Stimulated activated CD8-positive, alpha-beta memory T cell treated with anti-CD3 and anti-CD28 coated beads, Interleukin-15, amount 100 ng/mL, for 4 hours (primary cell): Measurements from ENCODE around the gene UNC5A.

Experiments
- DNase-seq, 2 donors: peaks; one replicate each; pipeline ENCODE4 v3.0.0-alpha.2; 2020; ENCODE audit warnings: low read depth in 2 of 2

Gene UNC5A

GRCh38 chr5:176781638-176782570 is 28.5 kb upstream of the UNC5A start:
- no peak for DNase-seq

DNA sequence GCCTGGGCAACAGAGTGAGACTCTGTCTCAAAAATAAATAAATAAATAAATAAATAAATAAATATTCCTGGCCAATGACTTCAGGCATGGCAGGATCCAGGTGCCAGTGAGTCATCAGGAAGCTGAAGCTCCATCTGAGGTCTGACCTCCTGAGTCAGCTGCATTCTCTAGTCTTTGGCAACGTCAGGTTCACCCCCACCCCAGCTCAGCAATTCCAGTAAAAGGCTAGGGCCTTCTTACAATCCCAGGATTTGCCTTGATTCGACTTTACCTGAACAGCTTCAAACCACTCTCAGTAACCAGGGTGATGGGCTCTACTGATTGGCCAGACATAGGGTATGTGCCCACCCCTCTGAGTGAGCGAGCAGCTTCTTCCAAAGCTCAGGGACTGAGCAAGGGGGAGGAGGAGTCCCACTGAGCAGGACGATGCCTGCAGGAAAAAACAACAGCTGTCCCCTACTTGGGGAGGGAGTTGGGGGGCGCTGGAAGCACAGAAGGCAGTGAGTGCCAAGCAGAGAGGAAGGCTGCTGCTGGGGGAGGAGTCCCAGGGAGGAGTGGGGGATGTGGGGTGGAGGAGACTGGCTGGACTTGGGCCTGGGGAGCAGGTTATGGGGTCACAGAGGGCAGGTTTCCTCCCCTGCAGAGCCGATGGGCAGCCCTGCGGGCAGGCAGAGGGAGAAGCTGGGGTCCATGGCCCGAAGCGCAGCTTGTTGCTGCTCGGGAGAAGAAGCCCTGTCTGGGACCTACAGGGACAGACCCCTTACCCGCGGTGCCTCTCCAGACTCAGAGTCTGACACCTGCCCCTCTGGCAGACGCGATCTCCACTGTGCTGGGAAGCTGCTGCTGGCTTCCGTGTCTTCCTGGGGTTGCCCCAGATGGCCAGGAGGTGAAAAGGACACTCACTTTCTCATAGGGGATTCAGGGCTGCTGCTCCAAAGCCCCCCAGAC is 25.9 kb upstream of the UNC5A start:
- DNase-seq = no peak

GRCh38 chr5:176785184-176786145 is 24.9 kb upstream of the UNC5A start:
- DNase-seq = no peak

DNA sequence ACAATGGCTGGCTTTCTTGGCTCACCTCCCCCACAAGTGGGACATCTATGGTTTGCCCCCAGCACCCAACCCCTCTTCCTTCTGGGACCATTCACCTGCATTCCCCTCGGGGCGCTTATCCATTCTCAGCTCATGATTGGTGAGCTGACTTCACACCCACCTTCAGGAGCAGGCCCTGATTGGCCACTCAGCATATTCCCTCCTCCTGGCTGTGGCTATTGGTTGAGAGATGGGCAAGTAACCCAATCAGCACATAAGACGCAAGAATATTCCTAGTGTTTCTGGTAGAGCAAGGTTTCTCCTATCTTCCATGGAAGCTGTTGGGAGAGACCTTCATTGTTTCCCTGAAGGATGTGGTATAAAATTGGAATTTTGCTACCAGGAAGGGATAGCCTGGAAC is 22.7 kb upstream of the UNC5A start:
- no peak for DNase-seq

DNA sequence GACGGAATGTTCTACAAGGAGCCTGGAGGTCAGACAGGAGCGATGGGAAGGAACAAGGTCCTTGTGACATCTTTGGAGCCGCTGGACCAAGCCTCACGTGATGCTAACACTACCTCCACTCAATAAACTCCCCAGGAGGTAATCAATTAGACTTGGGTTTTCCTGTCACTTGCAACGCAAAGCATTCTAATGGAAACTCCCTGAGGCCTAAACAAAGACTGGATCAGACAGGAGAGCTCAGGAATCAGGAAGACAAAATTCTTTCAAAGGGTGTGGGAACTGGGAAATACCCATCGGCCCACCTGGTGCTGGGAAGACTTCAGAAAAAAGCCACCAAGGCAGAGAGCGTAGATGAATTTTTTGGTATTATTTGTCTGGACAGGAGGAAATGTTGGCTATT is 22.3 kb upstream of the UNC5A start:
- no peak for DNase-seq

DNA sequence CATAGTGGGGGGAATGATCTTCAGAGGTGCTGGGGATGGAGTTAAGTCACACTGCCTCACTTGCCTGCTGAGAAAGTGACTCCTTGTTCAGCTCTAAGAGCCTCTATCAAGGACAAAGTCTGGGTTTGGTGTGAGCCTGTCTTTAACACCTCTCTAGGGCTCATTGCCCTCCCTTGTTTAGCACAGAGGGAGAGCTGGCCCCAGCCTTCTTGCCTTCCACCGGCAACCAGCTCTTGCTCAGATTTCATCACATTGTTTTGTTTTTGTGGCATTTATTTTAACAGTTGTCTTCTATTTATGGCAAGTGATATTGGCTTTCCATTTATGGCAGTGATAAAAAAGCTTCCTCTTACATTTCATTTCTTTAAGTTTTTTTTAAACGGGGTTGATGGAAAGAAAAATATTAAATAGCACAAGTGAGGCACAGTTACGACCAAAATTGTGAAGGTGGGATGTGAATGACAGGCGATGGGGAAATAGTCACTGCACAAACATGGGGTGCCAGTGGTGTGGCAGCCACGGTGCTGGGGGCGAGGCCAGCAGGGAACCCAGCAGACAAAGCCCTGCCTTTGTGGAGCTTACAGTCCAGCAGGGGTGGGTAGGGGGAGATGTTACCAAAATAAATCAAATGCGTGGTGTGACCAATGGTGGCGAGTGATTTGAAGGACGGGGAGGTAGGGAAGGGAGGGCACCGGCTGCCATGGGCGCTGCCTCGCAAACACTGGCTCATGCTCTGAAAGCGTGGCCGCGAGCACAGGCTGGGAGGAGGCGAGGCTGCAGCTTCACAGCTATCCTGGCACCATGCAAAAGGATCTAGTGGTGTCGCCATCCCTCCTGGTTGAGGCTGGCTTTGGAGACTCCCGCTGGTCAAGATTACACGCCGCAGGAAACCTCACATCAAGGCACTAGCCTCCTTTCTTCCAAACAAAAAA is 21.2 kb upstream of the UNC5A start:
- DNase-seq = no peak

DNA sequence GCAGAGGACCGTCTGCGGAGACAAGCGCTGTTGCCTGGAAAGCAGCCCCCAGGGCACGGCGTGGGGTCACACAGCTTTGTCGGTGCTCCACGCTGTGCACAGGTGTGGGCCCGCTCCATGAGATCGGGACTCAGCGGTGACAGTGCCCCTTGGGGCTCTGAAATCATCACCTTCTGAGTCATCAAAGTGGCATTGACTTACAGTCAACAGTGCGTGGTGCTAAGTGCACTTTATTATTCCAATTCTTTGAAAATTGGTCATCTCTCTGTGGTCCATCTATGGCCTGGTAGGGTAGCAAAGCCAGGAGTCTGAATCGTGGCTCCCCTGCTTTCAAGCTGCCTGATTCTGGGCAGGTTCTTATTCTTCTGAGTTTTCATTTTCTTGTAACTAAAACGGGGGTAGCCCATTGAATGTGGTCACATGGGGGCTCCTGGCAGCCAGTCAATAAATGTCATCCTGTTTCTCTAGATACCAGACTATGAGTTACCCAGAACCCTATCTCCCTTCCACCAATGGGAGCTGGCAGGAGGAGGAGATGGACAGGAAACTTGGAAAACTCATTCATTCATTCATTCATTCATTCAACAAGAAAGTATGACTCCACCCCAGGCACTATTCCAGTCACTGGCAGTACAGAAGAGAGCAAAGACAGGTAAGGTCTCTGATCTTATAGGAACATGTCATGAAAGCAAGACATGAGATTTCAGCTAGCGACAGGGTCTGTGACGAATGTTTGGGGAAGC is 20.3 kb upstream of the UNC5A start:
- DNase-seq = no peak

GRCh38 chr5:176790941-176791340 is 19.4 kb upstream of the UNC5A start:
- no peak for DNase-seq

DNA sequence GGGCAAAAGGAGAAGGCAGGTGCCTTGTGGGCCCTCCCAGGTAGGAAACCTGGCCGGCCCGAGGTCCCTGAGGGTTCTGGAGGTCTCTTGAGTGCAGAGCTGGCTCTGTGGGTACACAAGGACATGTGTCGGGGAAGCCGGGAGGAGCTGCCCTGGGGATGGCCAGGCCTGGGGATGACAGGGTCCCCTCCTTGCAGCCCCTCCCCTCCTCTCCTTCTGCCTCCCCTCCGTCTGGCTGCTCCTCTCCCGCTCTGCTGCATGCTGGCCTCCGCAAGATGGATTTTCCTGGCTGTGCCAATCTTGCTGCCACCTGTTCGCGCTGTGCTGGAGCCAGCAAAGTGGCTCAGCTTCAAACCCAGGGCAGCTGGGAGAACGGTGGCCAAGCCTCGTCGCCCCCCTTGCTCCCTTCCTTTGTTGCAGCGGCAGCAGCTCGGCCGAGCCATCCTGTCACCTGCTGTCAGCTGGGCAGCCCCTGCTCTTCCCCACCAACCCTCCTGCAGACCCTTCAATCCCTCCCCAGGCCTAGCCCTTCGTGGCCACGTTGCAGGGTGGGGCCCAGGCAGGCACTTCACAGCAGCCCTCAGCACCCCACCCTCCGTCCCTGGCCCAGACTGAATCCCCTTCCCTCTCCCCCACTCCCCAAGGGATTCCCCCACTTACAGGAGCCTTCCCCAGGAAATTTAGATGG is 17.6 kb upstream of the UNC5A start:
- DNase-seq = no peak

GRCh38 chr5:176793343-176793699 is 17.0 kb upstream of the UNC5A start:
- DNase-seq = no peak

GRCh38 chr5:176793736-176794135 is 16.6 kb upstream of the UNC5A start:
- no peak for DNase-seq

DNA sequence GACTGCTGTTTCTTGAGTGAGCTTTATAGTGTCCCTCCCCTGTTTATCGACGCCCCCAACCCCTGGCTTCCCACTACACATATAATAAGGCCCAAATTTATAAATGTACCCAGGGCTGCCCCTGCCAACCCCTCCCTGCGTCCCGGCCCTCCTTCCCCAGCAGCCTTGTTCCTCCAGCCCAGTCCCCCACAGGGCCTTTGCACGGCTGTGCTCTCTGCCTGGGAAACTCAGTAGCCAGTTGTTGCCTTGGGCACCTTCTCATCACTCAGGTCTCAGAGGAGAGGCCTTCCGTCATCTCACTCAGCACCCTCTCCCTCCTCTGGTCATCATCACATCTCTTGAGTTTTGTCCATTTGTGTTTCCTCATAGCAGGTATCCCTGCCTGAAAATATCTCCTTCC is 15.8 kb upstream of the UNC5A start:
- no peak for DNase-seq

GRCh38 chr5:176796411-176796810 is 13.9 kb upstream of the UNC5A start:
- DNase-seq = no peak

DNA sequence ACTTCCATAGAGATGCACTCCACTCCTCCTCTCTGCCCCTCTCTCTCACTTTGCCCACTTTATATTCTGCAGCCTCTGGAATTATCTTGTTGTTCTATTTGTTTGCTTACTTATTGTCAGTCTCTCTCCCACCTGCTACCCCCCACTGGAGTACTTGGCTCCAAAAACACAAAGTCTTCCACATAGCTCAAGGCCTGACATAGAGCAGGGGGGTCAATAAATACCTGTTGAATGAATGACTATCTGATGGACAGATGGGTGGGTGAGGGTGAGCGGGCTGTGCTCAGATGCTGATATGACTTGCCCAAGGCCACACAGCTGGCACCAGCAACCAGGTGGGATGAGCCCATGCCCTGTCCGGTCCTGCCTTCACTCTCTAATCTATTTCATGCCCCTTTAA is 13.4 kb upstream of the UNC5A start:
- DNase-seq = no peak

DNA sequence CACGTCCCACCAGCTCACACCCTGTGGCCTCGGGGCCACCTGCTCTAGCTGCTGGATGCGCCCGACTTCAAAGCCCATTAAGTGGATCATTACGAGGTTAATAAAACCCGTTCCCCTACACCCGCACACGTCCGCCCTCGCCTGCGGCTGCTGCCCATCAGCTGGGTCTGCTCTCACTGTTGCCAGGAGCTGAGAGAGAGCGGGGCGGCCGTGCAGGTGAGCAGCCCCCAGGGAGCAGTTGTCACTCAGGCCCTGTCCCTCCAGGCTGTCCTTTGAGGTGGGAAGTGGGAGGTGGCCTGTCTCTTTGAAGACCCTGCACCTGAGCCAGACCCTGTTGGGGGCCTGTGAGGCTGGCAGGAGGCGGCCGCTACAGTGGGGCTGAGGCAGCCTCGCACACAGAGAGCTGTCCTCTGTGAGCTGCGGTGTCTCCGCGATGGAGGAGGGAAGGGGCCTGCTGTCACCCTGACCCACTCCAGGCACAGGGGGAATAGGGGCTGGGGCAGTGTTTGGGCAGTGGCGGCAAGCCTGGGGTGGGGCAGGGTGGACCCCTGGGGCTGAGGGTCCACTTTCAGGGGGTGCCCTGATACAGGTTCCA is 12.8 kb upstream of the UNC5A start:
- DNase-seq = no peak

- no peak for DNase-seq
Measured at GRCh38 chr5:176798086-176798876, 12.1 kb upstream of the UNC5A start.

DNA sequence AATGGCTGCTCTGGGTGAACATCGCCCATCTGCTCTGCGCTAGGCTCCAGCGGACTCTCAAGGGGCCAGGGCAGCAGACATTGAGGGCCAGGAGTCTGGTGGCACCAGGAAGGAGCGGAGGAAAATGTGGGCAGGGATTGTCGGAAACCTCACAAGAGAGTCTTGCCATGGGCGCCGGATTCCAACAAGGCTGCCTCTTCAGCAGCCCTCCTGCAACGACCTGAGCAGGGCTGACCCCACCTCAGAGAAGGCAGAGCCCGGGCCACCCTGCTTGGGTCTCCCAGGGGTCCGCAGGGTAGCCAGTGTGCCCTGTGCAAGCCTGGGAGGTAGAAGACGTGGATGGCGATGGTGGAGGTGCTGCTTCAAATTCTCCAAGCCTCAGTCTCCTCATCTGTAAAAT is 11.4 kb upstream of the UNC5A start:
- DNase-seq = no peak

DNA sequence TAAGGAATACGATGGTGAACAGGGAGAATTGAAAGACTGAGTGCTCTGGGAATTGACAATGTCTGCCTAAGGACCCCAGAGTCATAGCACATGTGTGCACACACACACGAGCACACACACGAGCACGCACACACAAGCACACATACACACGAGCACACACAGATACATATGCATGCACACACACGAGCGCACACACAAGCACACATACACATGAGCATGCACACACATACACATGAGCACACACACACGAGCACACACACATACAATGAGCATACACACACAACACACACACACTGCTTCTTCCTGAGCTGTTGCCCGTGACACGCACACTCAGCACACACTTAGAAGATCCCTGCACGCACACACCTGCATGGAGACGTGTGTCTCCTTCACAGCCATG is 10.9 kb upstream of the UNC5A start:
- DNase-seq = no peak
